GM23338 (cell line): ENCODE results near the gene TMEM273.

Experiments used
- CTCF ChIP-seq, 2 experiments: fragments of 200-600 bp in 1 of 2; sonication (generic) in 1 of 2; conservative IDR thresholded peaks; 2 replicates each; pipeline versions ENCODE4 v1.5.1 to v1.6.1; 2016 to 2017; ENCODE audit warnings: antibody characterized with exemption in 2 of 2, low read depth in 2 of 2, mild to moderate bottlenecking in 2 of 2, moderate library complexity in 1 of 2
- EZH2 ChIP-seq: fragments of 200-600 bp; sonication (generic); IDR thresholded peaks from one replicate; pipeline ENCODE4 v1.8.0; 2017; ENCODE audit warnings: antibody characterized with exemption, mild to moderate bottlenecking, low read depth; ENCODE audit not compliant: unreplicated experiment
- POLR2AphosphoS5 ChIP-seq: IDR thresholded peaks from 2 replicates; pipeline ENCODE4 v1.6.1; 2016; ENCODE audit warnings: antibody characterized with exemption, low read depth

- TF ChIP-seq CTCF (conservative IDR thresholded peaks at IDR 0.05; ENCODE audit: low read depth in 2 of 2) (no peak), EZH2 (no peak), POLR2AphosphoS5 (no peak)
Measured at GRCh38 chr10:49189422-49189821, 1.2 kb upstream of the TMEM273 start.
